ENCODE data around the gene PLCH1.

PLCH1 gene

DNA sequence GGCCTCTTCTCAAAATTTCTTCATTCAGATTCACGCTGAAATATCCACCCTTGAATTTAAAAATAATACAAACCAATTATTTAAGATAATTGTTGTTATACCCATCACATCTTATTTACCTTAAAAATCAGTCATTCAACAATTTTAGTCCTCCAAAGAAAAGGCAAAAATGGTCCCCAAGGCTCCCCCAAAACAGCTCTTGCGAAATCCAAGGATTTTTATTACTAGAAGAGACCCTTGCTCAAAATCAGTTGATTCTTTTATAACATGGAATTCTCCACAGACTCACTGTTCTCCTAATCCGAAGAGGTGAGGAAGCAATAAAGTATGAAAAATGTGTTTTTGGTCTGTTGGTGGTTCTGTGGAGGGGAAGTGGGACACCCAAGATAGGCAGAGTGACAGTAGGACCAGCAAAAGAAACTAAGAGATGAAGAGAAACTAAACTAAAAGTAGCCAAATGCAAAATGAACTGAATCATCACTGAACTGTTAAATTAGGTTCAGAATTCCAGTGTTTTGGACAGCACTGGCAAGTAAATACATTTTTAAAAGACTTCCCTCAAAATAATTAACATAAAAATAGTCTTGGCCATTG lies 19.1 kb upstream of the PLCH1 start:
- TF ChIP-seq, protein P1, sequence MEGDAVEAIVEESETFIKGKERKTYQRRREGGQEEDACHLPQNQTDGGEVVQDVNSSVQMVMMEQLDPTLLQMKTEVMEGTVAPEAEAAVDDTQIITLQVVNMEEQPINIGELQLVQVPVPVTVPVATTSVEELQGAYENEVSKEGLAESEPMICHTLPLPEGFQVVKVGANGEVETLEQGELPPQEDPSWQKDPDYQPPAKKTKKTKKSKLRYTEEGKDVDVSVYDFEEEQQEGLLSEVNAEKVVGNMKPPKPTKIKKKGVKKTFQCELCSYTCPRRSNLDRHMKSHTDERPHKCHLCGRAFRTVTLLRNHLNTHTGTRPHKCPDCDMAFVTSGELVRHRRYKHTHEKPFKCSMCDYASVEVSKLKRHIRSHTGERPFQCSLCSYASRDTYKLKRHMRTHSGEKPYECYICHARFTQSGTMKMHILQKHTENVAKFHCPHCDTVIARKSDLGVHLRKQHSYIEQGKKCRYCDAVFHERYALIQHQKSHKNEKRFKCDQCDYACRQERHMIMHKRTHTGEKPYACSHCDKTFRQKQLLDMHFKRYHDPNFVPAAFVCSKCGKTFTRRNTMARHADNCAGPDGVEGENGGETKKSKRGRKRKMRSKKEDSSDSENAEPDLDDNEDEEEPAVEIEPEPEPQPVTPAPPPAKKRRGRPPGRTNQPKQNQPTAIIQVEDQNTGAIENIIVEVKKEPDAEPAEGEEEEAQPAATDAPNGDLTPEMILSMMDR (IDR thresholded peaks at IDR 0.05; ENCODE audit: low read depth, low read length) = no peak
- no peak overlapping the region for H3K4me3 ChIP-seq (replicated peaks in 1 of 2; ENCODE audit: low read depth in 2 of 2, low read length in 2 of 2)
- no peak for DNase-seq (ENCODE audit: low read depth in 2 of 2)

GRCh38 chr3:155760653-155761052 lies 15.8 kb upstream of the PLCH1 start:
- TF ChIP-seq, protein P1 (IDR thresholded peaks at IDR 0.05; ENCODE audit: low read depth, low read length) = no peak
- H3K4me3 ChIP-seq (replicated peaks in 1 of 2; ENCODE audit: low read depth in 2 of 2, low read length in 2 of 2) = no peak overlapping the region
- DNase-seq (ENCODE audit: low read depth in 2 of 2) = no peak

DNA sequence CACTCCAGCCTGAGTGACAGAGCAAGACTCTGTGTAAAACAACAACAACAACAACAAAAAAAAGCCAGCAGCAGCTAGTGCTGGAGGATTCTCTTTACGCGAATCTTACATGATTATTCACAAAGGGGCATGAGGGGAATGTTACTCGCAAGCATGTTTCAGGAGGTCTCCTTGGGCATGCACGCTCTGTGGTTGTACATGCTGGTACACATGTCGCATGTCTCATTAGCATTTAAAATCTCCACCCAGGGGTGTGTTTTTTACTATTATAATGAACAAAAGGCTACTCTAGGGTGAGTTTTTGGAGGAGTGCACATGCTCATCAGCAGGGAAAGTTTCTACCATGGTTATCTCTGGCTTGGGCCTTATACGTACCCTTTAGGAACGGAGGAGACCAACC lies 12.7 kb upstream of the PLCH1 start:
- H3K4me3 ChIP-seq (replicated peaks in 1 of 2; ENCODE audit: low read depth in 2 of 2, low read length in 2 of 2) = no peak overlapping the region
- no peak for DNase-seq (ENCODE audit: low read depth in 2 of 2)
- TF ChIP-seq, protein P1 (IDR thresholded peaks at IDR 0.05; ENCODE audit: low read depth, low read length) = no peak

DNA sequence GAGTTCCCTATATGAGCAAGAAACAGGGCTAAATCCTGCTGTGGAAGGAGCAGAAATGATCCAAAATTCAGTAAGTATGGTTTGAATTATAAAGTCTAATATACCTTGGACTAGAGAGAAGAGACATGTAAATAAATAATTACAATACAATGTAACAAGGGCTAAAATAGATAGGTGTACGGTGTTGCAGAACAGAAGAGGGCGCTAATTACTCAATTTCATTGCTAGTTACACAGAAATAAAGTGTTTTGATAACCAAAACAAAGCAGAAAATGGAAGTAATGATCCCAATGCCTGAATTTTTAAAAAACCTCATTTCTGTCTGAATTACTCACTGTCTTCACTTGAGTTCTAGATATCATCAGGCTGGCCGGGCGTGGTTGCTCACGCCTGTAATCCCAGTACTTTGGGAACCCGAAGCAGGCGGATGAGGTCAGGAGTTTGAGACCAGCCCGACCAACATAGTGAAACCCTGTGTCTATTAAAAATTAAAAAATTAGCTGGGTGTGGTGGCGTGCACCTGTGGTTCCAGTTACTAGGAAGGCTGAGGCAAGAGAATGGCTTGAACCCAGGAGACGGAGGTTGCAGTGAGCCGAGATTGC lies 8.3 kb upstream of the PLCH1 start:
- H3K4me3 ChIP-seq (replicated peaks in 1 of 2; ENCODE audit: low read depth in 2 of 2, low read length in 2 of 2) = no peak overlapping the region
- TF ChIP-seq, protein P1 (IDR thresholded peaks at IDR 0.05; ENCODE audit: low read depth, low read length) = peak; percentile 39
- DNase-seq (ENCODE audit: low read depth in 2 of 2) = peak; percentile 56 to 65

DNA sequence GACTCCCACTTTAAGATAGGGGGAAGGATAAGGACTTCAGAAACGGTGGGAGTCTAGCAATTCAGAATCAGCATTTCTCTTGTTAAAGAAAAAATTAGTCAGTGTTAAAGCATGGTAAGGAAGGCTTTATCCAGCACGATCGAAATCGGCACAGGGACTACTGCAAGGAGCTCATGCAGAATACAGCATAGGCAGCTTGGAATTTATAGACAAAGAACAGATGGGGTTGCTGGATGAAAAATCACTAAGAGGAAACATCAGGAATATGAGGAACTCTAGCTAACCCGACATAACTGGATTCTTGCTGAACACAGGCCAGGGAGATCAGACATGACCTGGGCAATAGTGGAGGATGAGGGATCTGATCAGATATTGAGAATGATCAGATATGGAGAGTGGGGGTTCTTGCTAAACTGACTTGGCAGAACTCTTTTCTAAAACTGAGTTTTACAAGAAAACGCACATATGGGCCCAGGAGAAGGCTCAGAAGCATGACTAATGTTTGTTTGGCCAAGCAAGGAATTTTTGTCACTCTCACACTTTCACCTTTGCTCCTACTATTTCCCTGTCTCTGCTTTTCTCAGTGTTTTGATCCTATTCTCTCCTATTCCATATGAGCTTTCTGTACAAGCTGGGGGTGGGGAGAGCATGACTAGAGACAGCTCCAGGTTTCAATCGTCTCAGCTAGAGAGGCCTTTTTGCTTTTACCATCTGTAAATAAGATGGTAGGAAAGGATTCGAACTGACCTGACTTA lies 3.9 kb upstream of the PLCH1 start:
- no peak overlapping the region for H3K4me3 ChIP-seq (replicated peaks in 1 of 2; ENCODE audit: low read depth in 2 of 2, low read length in 2 of 2)
- TF ChIP-seq, protein P1 (IDR thresholded peaks at IDR 0.05; ENCODE audit: low read depth, low read length) = no peak
- DNase-seq (ENCODE audit: low read depth in 2 of 2) = peak in 1 of 2 donors; percentile 13

- no peak overlapping the region for H3K4me3 ChIP-seq (replicated peaks in 1 of 2; ENCODE audit: low read depth in 2 of 2, low read length in 2 of 2)
- DNase-seq (ENCODE audit: low read depth in 2 of 2) = no peak
- TF ChIP-seq, protein P1 (IDR thresholded peaks at IDR 0.05; ENCODE audit: low read depth, low read length) = no peak
Observed at GRCh38 chr3:155747946-155748290, 3.0 kb upstream of the PLCH1 start.
